HL-60 (cell line): ENCODE results near the gene FOXP1.

Experiments
- DNase-seq, 2 experiments: peaks; one replicate each; pipeline ENCODE4 v3.0.0-alpha.2; 2010 to 2020; ENCODE audit warnings: low read depth in 1 of 2, low spot score in 1 of 2
- H3K27ac ChIP-seq: fragments of 250-450 bp; sonication (Bioruptor Pico); replicated peaks from 2 replicates; pipeline ENCODE4 v1.5.1; 2020; ENCODE audit warnings: mild to moderate bottlenecking, moderate library complexity
- H3K27me3 ChIP-seq: fragments of 250-450 bp; sonication (Bioruptor Pico); 2 replicates; pipeline ENCODE4 v1.5.1; 2021; ENCODE audit warnings: mild to moderate bottlenecking, moderate library complexity; ENCODE audit not compliant: insufficient read depth, poor library complexity, severe bottlenecking
- H3K4me3 ChIP-seq: replicated peaks from 2 replicates; pipeline ENCODE4 v1.5.1; 2011; ENCODE audit warnings: mild to moderate bottlenecking, control low read depth, low read length; ENCODE audit not compliant: insufficient read depth
- CTCF ChIP-seq: IDR thresholded peaks from one replicate; pipeline ENCODE4 v1.5.1; 2011; ENCODE audit warnings: low read length, control low read depth, inconsistent platforms; ENCODE audit not compliant: insufficient read depth
- GABPA ChIP-seq: IDR thresholded peaks from 2 replicates; pipeline ENCODE4 v1.6.1; 2012; ENCODE audit warnings: low read depth
- POLR2AphosphoS5 ChIP-seq: IDR thresholded peaks from 2 replicates; pipeline ENCODE4 v1.6.1; 2012; ENCODE audit warnings: low read depth
- REST ChIP-seq: IDR thresholded peaks from 2 replicates; pipeline ENCODE4 v1.6.1; 2012; ENCODE audit warnings: low read depth; ENCODE audit not compliant: insufficient replicate concordance
- SPI1 ChIP-seq: IDR thresholded peaks from 2 replicates; pipeline ENCODE4 v1.6.1; 2012; ENCODE audit warnings: low read depth, mild to moderate bottlenecking, borderline replicate concordance

FOXP1 gene

GRCh38 chr3:71602256-71602655 lies 18.7 kb upstream of the FOXP1 start:
- H3K27ac ChIP-seq: no peak overlapping the region
- H3K4me3 ChIP-seq: no peak overlapping the region
- DNase-seq: no peak
- TF ChIP-seq SPI1 (no peak), CTCF (no peak), POLR2AphosphoS5 (no peak), REST (no peak), GABPA (no peak)
- H3K27me3 ChIP-seq: no peaks in the 10 kb centered on the region

GRCh38 chr3:71601811-71602210 lies 18.3 kb upstream of the FOXP1 start:
- Histone ChIP-seq H3K4me3 (no peak overlapping the region), H3K27ac (no peak overlapping the region), H3K27me3 (no peaks in the 10 kb centered on the region)
- no peak for DNase-seq
- TF ChIP-seq SPI1: no peak
- no peak for TF ChIP-seq REST
- no peak for TF ChIP-seq POLR2AphosphoS5
- no peak for TF ChIP-seq GABPA
- TF ChIP-seq CTCF: no peak

GRCh38 chr3:71600646-71601288 lies 17.2 kb upstream of the FOXP1 start:
- Histone ChIP-seq H3K27me3 (no peaks in the 10 kb centered on the region), H3K27ac (no peak overlapping the region), H3K4me3 (no peak overlapping the region)
- DNase-seq: no peak
- TF ChIP-seq POLR2AphosphoS5 (no peak), CTCF (no peak), SPI1 (no peak), REST (no peak), GABPA (no peak)
